ENCODE results near the gene BIN2.

- TF ChIP-seq CTCF (conservative IDR thresholded peaks at IDR 0.05; ENCODE audit: low read length) (no peak), EZH2phosphoT487 (IDR thresholded peaks at IDR 0.05; ENCODE audit: borderline replicate concordance, low read depth, low read length) (no peak)
Measured at GRCh38 chr12:51247523-51248206, 76.3 kb downstream of the BIN2 start.
